ENCODE results near the gene MTOR. TPM values are rescaled to one million over a fixed set of nuclear protein-coding genes. Genes with fewer than 3 reads are reported as not detected.

The MTOR gene
- total RNA-seq, 1 donor from 2014 or later = 55.1 TPM

GRCh38 chr1:11188381-11188780 lies 74.0 kb downstream of the MTOR start:
- ATAC-seq (ENCODE audit: low read depth) = no peak

GRCh38 chr1:11187931-11188330 lies 74.4 kb downstream of the MTOR start:
- no peaks in the 10 kb centered on the region for H3K27me3 Mint-ChIP-seq
- ChIA-PET POLR2A (no interaction called here), CTCF (no interaction called here)
- no peak overlapping the region for H3K4me3 Mint-ChIP-seq
- no peaks in the 10 kb centered on the region for H3K9me3 Mint-ChIP-seq
- no peak for TF ChIP-seq CTCF (IDR thresholded peaks at IDR 0.05)
- no peak for ATAC-seq (ENCODE audit: low read depth)
- intact Hi-C loops (cut with micrococcal nuclease) = no loop called here
- H3K27ac Mint-ChIP-seq = no peak overlapping the region
- H3K36me3 Mint-ChIP-seq (ENCODE audit: low read depth) = peaks cover 71% of the 10 kb centered on the region
- no peaks in the 10 kb centered on the region for H3K4me1 Mint-ChIP-seq
- DNase-seq = no peak

More at GRCh38 chr1:11188381-11188780, 74.0 kb downstream of the MTOR start:
- Mint-ChIP-seq H3K27me3 (no peaks in the 10 kb centered on the region), H3K4me1 (no peaks in the 10 kb centered on the region), H3K9me3 (no peaks in the 10 kb centered on the region), H3K27ac (no peak overlapping the region), H3K4me3 (no peak overlapping the region), H3K36me3 (ENCODE audit: low read depth) (peaks cover 70% of the 10 kb centered on the region)
- TF ChIP-seq CTCF (IDR thresholded peaks at IDR 0.05) = no peak
- intact Hi-C loops (cut with micrococcal nuclease) = no loop called here
- DNase-seq = no peak
- ChIA-PET CTCF (no interaction called here), POLR2A (no interaction called here)

GRCh38 chr1:11187494-11187893 lies 74.9 kb downstream of the MTOR start:
- Mint-ChIP-seq H3K9me3 (no peaks in the 10 kb centered on the region), H3K4me1 (no peaks in the 10 kb centered on the region), H3K36me3 (ENCODE audit: low read depth) (peaks cover 72% of the 10 kb centered on the region), H3K27ac (no peak overlapping the region), H3K4me3 (no peak overlapping the region), H3K27me3 (no peaks in the 10 kb centered on the region)
- ATAC-seq (ENCODE audit: low read depth) (no peak), DNase-seq (no peak)
- no peak for TF ChIP-seq CTCF (IDR thresholded peaks at IDR 0.05)
- CTCF ChIA-PET = no interaction called here
- POLR2A ChIA-PET = no interaction called here
- intact Hi-C loops (cut with micrococcal nuclease) = no loop called here

GRCh38 chr1:11187000-11187399 lies 75.4 kb downstream of the MTOR start:
- H3K36me3 Mint-ChIP-seq (ENCODE audit: low read depth) = peaks cover 73% of the 10 kb centered on the region
- intact Hi-C loops (cut with micrococcal nuclease) = no loop called here
- TF ChIP-seq CTCF (IDR thresholded peaks at IDR 0.05) = no peak

GRCh38 chr1:11184973-11185372 lies 77.4 kb downstream of the MTOR start:
- ChIA-PET POLR2A (no interaction called here), CTCF (interaction anchor here (0.8 kb wide), 1 partner anchor 57 kb away, joined by 3 read pairs; no protein-coding TSS in a partner anchor)
- intact Hi-C loops (cut with micrococcal nuclease) = no loop called here
- no peak for TF ChIP-seq CTCF (IDR thresholded peaks at IDR 0.05)
- no peak for ATAC-seq (ENCODE audit: low read depth)
- H3K4me3 Mint-ChIP-seq = no peak overlapping the region
- no peak overlapping the region for H3K27ac Mint-ChIP-seq
- no peaks in the 10 kb centered on the region for H3K27me3 Mint-ChIP-seq
- no peak for DNase-seq
- peaks cover 70% of the 10 kb centered on the region for H3K36me3 Mint-ChIP-seq (ENCODE audit: low read depth)
- no peaks in the 10 kb centered on the region for H3K4me1 Mint-ChIP-seq
- H3K9me3 Mint-ChIP-seq = no peaks in the 10 kb centered on the region

More at GRCh38 chr1:11187000-11187399, 75.4 kb downstream of the MTOR start:
- Mint-ChIP-seq H3K4me1 (no peaks in the 10 kb centered on the region), H3K27ac (no peak overlapping the region), H3K9me3 (no peaks in the 10 kb centered on the region), H3K4me3 (no peak overlapping the region), H3K27me3 (no peaks in the 10 kb centered on the region)
- POLR2A ChIA-PET = no interaction called here
- DNase-seq (no peak), ATAC-seq (ENCODE audit: low read depth) (no peak)
- CTCF ChIA-PET = no interaction called here

Data from activated B cell treated with CpG ODN at 0.5 μM for 24 hours (primary cell).